22Rv1 (cell line): ENCODE data around the gene ARHGEF17.

Experiments
- ZFX ChIP-seq: fragments of 450-650 bp; IDR thresholded peaks from 2 replicates; pipeline ENCODE4 v1.6.1; 2017; ENCODE audit warnings: antibody characterized with exemption, borderline replicate concordance
- TF ChIP-seq, protein P1 (sequence below): fragments of 450-650 bp; IDR thresholded peaks from 2 replicates; pipeline ENCODE4 v1.5.1; 2017; ENCODE audit warnings: mild to moderate bottlenecking

- TF ChIP-seq, protein P1, sequence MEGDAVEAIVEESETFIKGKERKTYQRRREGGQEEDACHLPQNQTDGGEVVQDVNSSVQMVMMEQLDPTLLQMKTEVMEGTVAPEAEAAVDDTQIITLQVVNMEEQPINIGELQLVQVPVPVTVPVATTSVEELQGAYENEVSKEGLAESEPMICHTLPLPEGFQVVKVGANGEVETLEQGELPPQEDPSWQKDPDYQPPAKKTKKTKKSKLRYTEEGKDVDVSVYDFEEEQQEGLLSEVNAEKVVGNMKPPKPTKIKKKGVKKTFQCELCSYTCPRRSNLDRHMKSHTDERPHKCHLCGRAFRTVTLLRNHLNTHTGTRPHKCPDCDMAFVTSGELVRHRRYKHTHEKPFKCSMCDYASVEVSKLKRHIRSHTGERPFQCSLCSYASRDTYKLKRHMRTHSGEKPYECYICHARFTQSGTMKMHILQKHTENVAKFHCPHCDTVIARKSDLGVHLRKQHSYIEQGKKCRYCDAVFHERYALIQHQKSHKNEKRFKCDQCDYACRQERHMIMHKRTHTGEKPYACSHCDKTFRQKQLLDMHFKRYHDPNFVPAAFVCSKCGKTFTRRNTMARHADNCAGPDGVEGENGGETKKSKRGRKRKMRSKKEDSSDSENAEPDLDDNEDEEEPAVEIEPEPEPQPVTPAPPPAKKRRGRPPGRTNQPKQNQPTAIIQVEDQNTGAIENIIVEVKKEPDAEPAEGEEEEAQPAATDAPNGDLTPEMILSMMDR, result no peak
- no peak for TF ChIP-seq ZFX
Observed at GRCh38 chr11:73375830-73376159, 67.7 kb downstream of the ARHGEF17 start.
